ENCODE results near the gene SERPINI2. TPM values are rescaled to one million over a fixed set of nuclear protein-coding genes. Genes with fewer than 3 reads are reported as not detected.

The SERPINI2 gene
- not detected for total RNA-seq

- no peaks in the 10 kb centered on the region for H3K9me3 ChIP-seq (ENCODE audit: low read depth, low read length)
- no peaks in the 10 kb centered on the region for H3K4me1 ChIP-seq (ENCODE audit: insufficient read depth, low read length)
- no peaks in the 10 kb centered on the region for H3K27me3 ChIP-seq (ENCODE audit: insufficient read depth, low read length)
- no peak within 1 kb of the TSS for H3K4me3 ChIP-seq (ENCODE audit: low read length)
These were observed at the start of gene SERPINI2 for GRCh38 chr3:167473863-167474262. SERPINI2 (minus strand) TSS chr3:167474042; CDS start chr3:167471834, 2,208 bp downstream.

GRCh38 chr3:167521006-167521355 lies 47.1 kb upstream of the SERPINI2 start:
- H3K27me3 ChIP-seq (ENCODE audit: insufficient read depth, low read length): no peaks in the 10 kb centered on the region
- H3K4me1 ChIP-seq (ENCODE audit: insufficient read depth, low read length): peaks cover 16% of the 10 kb centered on the region
- H3K9me3 ChIP-seq (ENCODE audit: low read depth, low read length): no peaks in the 10 kb centered on the region
- H3K4me3 ChIP-seq (ENCODE audit: low read length): no peak overlapping the region

GRCh38 chr3:167520266-167521005 lies 46.6 kb upstream of the SERPINI2 start:
- no peaks in the 10 kb centered on the region for H3K27me3 ChIP-seq (ENCODE audit: insufficient read depth, low read length)
- no peak overlapping the region for H3K4me3 ChIP-seq (ENCODE audit: low read length)
- H3K9me3 ChIP-seq (ENCODE audit: low read depth, low read length): no peaks in the 10 kb centered on the region
- H3K4me1 ChIP-seq (ENCODE audit: insufficient read depth, low read length): peaks cover 16% of the 10 kb centered on the region

- no peaks in the 10 kb centered on the region for H3K27me3 ChIP-seq (ENCODE audit: insufficient read depth, low read length)
- H3K9me3 ChIP-seq (ENCODE audit: low read depth, low read length): no peaks in the 10 kb centered on the region
- H3K4me1 ChIP-seq (ENCODE audit: insufficient read depth, low read length): no peaks in the 10 kb centered on the region
- no peak overlapping the region for H3K4me3 ChIP-seq (ENCODE audit: low read length)
These were observed 34.1 kb upstream of the SERPINI2 start for GRCh38 chr3:167507954-167508353.

GRCh38 chr3:167502401-167502800 lies 28.6 kb upstream of the SERPINI2 start:
- H3K4me1 ChIP-seq (ENCODE audit: insufficient read depth, low read length): peaks cover 8% of the 10 kb centered on the region
- no peak overlapping the region for H3K4me3 ChIP-seq (ENCODE audit: low read length)
- no peaks in the 10 kb centered on the region for H3K9me3 ChIP-seq (ENCODE audit: low read depth, low read length)
- H3K27me3 ChIP-seq (ENCODE audit: insufficient read depth, low read length): no peaks in the 10 kb centered on the region

GRCh38 chr3:167501941-167502340 lies 28.1 kb upstream of the SERPINI2 start:
- Histone ChIP-seq H3K4me3 (ENCODE audit: low read length) (no peak overlapping the region), H3K9me3 (ENCODE audit: low read depth, low read length) (no peaks in the 10 kb centered on the region), H3K4me1 (ENCODE audit: insufficient read depth, low read length) (peaks cover 8% of the 10 kb centered on the region), H3K27me3 (ENCODE audit: insufficient read depth, low read length) (no peaks in the 10 kb centered on the region)

GRCh38 chr3:167497903-167498302 lies 24.1 kb upstream of the SERPINI2 start:
- no peaks in the 10 kb centered on the region for H3K9me3 ChIP-seq (ENCODE audit: low read depth, low read length)
- H3K4me1 ChIP-seq (ENCODE audit: insufficient read depth, low read length): peaks cover 7% of the 10 kb centered on the region
- no peaks in the 10 kb centered on the region for H3K27me3 ChIP-seq (ENCODE audit: insufficient read depth, low read length)
- H3K4me3 ChIP-seq (ENCODE audit: low read length): no peak overlapping the region

- H3K4me1 ChIP-seq (ENCODE audit: insufficient read depth, low read length): no peaks in the 10 kb centered on the region
- no peak overlapping the region for H3K4me3 ChIP-seq (ENCODE audit: low read length)
- H3K9me3 ChIP-seq (ENCODE audit: low read depth, low read length): no peaks in the 10 kb centered on the region
- no peaks in the 10 kb centered on the region for H3K27me3 ChIP-seq (ENCODE audit: insufficient read depth, low read length)
These were observed 19.4 kb upstream of the SERPINI2 start for GRCh38 chr3:167493244-167493643.

- no peaks in the 10 kb centered on the region for H3K9me3 ChIP-seq (ENCODE audit: low read depth, low read length)
- H3K4me3 ChIP-seq (ENCODE audit: low read length): no peak overlapping the region
- no peaks in the 10 kb centered on the region for H3K27me3 ChIP-seq (ENCODE audit: insufficient read depth, low read length)
- H3K4me1 ChIP-seq (ENCODE audit: insufficient read depth, low read length): no peaks in the 10 kb centered on the region
These were observed 17.8 kb upstream of the SERPINI2 start for GRCh38 chr3:167491621-167492020.

- no peaks in the 10 kb centered on the region for H3K27me3 ChIP-seq (ENCODE audit: insufficient read depth, low read length)
- no peak overlapping the region for H3K4me3 ChIP-seq (ENCODE audit: low read length)
- H3K4me1 ChIP-seq (ENCODE audit: insufficient read depth, low read length): no peaks in the 10 kb centered on the region
- no peaks in the 10 kb centered on the region for H3K9me3 ChIP-seq (ENCODE audit: low read depth, low read length)
These were observed 15.7 kb upstream of the SERPINI2 start for GRCh38 chr3:167489571-167489970.

- no peak overlapping the region for H3K4me3 ChIP-seq (ENCODE audit: low read length)
- H3K27me3 ChIP-seq (ENCODE audit: insufficient read depth, low read length): no peaks in the 10 kb centered on the region
- no peaks in the 10 kb centered on the region for H3K4me1 ChIP-seq (ENCODE audit: insufficient read depth, low read length)
- no peaks in the 10 kb centered on the region for H3K9me3 ChIP-seq (ENCODE audit: low read depth, low read length)
These were observed 13.7 kb upstream of the SERPINI2 start for GRCh38 chr3:167487556-167487955.

GRCh38 chr3:167484551-167484950 lies 10.7 kb upstream of the SERPINI2 start:
- Histone ChIP-seq H3K4me1 (ENCODE audit: insufficient read depth, low read length) (peaks cover 7% of the 10 kb centered on the region), H3K4me3 (ENCODE audit: low read length) (no peak overlapping the region)

GRCh38 chr3:167483708-167484475 lies 10.1 kb upstream of the SERPINI2 start:
- Histone ChIP-seq H3K4me3 (ENCODE audit: low read length) (no peak overlapping the region), H3K4me1 (ENCODE audit: insufficient read depth, low read length) (peaks cover 7% of the 10 kb centered on the region), H3K9me3 (ENCODE audit: low read depth, low read length) (no peaks in the 10 kb centered on the region)

More at GRCh38 chr3:167484551-167484950, 10.7 kb upstream of the SERPINI2 start:
- H3K9me3 ChIP-seq (ENCODE audit: low read depth, low read length): no peaks in the 10 kb centered on the region
- no peaks in the 10 kb centered on the region for H3K27me3 ChIP-seq (ENCODE audit: insufficient read depth, low read length)

GRCh38 chr3:167481164-167481563 lies 7.3 kb upstream of the SERPINI2 start:
- Histone ChIP-seq H3K4me3 (ENCODE audit: low read length) (no peak overlapping the region), H3K4me1 (ENCODE audit: insufficient read depth, low read length) (peaks cover 7% of the 10 kb centered on the region), H3K9me3 (ENCODE audit: low read depth, low read length) (no peaks in the 10 kb centered on the region), H3K27me3 (ENCODE audit: insufficient read depth, low read length) (no peaks in the 10 kb centered on the region)

More at GRCh38 chr3:167483708-167484475, 10.1 kb upstream of the SERPINI2 start:
- H3K27me3 ChIP-seq (ENCODE audit: insufficient read depth, low read length): no peaks in the 10 kb centered on the region

GRCh38 chr3:167480748-167481147 lies 6.9 kb upstream of the SERPINI2 start:
- peaks cover 7% of the 10 kb centered on the region for H3K4me1 ChIP-seq (ENCODE audit: insufficient read depth, low read length)

More at GRCh38 chr3:167480748-167481147, 6.9 kb upstream of the SERPINI2 start:
- Histone ChIP-seq H3K4me3 (ENCODE audit: low read length) (no peak overlapping the region), H3K27me3 (ENCODE audit: insufficient read depth, low read length) (no peaks in the 10 kb centered on the region), H3K9me3 (ENCODE audit: low read depth, low read length) (no peaks in the 10 kb centered on the region)
